GM18858 (cell line): ENCODE measurements around the gene SLC41A1.
"Not testable (repeated sequence)": the region's sequence is repeated elsewhere in the genome, so short reads cannot be mapped to it uniquely, and the experiment has no call there.

Experiments used
- ATAC-seq: cut with Tn5 transposase; IDR thresholded peaks from one replicate; pipeline ENCODE4 v1.9.1; 2021; ENCODE audit not compliant: unreplicated experiment

SLC41A1 gene

GRCh38 chr1:205812878-205813754 lies at the start of gene SLC41A1:
Gene SLC41A1, minus strand, starts transcription at chr1:205813198. Its CDS starts 2,757 bp downstream, at chr1:205810441.
- peak; percentile 47 for ATAC-seq

GRCh38 chr1:205861540-205861939 lies 48.5 kb upstream of the SLC41A1 start:
- no peak for ATAC-seq

GRCh38 chr1:205858141-205858961 lies 45.4 kb upstream of the SLC41A1 start:
- ATAC-seq, result no peak

GRCh38 chr1:205857501-205857900 lies 44.5 kb upstream of the SLC41A1 start:
- ATAC-seq, result not testable (repeated sequence)

GRCh38 chr1:205856433-205856832 lies 43.4 kb upstream of the SLC41A1 start:
- ATAC-seq, result no peak

GRCh38 chr1:205852969-205853368 lies 40.0 kb upstream of the SLC41A1 start:
- ATAC-seq, result no peak

GRCh38 chr1:205851993-205852392 lies 39.0 kb upstream of the SLC41A1 start:
- ATAC-seq, result no peak

GRCh38 chr1:205849619-205850355 lies 36.8 kb upstream of the SLC41A1 start, which contains the start of gene PM20D1:
Gene PM20D1, minus strand, starts transcription at chr1:205850132. Its CDS starts 60 bp downstream, at chr1:205850072.
- peak; percentile 55 for ATAC-seq

- no peak for ATAC-seq
Observed at GRCh38 chr1:205843036-205843859, 30.2 kb upstream of the SLC41A1 start.

- no peak for ATAC-seq
Observed at GRCh38 chr1:205842229-205842628, 29.2 kb upstream of the SLC41A1 start.

- ATAC-seq, result no peak
Observed at GRCh38 chr1:205840146-205840923, 27.3 kb upstream of the SLC41A1 start.

- no peak for ATAC-seq
Observed at GRCh38 chr1:205837382-205837970, 24.5 kb upstream of the SLC41A1 start.

- no peak for ATAC-seq
Observed at GRCh38 chr1:205834751-205835150, 21.8 kb upstream of the SLC41A1 start.

GRCh38 chr1:205832326-205832751 lies 19.3 kb upstream of the SLC41A1 start:
- no peak for ATAC-seq

- no peak for ATAC-seq
Observed at GRCh38 chr1:205827623-205828022, 14.6 kb upstream of the SLC41A1 start.

GRCh38 chr1:205826995-205827394 lies 14.0 kb upstream of the SLC41A1 start:
- ATAC-seq, result no peak

- no peak for ATAC-seq
Observed at GRCh38 chr1:205826016-205826806, 13.2 kb upstream of the SLC41A1 start.

GRCh38 chr1:205824180-205824579 lies 11.2 kb upstream of the SLC41A1 start:
- no peak for ATAC-seq
